NCI-H2196 treated with DMSO at 0.1 percent for 48 hours (cell line): Measurements from ENCODE around the gene GPA33.

Experiments
- DNase-seq: peaks from one replicate; lab custom pipeline; 2025; ENCODE audit not compliant: unreplicated experiment; lab: John Stamatoyannopoulos, UW

GPA33 gene

DNA sequence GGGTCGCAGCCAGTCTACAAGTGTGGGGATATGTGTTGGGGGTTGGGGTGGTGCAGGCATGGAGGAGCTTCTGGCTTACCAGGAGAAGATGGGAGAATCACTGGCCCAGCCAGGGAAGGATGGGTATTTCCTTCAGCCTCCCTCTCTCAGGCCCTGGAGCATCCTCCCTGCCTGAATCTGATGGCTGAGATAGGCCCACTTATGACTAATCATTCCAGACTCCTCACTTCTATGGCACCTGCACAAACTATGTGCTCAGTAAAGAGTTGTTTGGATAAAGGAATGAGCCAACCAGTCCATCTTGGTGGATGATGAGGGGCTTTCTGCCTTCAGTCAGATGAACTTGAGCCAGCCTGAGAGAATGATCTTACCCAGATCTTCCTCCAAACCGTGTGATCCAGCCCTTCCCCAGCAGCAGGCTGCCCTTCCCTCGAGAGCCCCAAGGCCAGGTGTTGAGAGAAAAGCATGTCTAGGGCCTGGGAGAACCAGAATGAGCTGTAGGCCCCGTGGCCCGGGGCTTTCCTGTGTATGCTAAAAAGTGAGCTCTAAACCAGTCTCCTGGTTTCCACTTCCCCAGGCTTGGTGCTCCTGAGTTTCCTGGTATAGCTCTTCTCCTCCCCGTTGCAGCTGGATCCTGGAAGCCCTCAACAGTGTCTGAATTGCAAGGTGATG lies 1.3 kb downstream of the GPA33 start:
- DNase-seq, result no peak

DNA sequence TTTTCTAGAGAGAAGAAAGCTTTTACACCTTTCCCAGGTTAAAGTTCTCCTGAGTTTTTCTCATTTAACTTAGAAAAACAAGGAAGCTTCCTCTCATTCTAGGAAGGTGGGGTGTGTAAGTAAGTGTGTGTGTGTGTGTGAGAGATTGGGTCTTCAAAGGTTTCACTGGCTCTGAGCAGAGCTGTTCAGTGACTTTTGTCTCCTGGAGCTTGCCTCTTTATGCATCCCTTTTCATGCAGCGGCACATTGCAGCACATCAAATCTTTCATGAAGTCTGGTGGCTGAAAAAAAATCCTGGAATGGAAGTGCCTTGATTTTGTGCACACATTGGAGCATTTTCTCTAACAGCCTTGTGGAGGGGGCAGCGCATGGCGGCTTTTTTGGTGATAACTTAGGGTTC lies 3.4 kb downstream of the GPA33 start:
- DNase-seq, result no peak

DNA sequence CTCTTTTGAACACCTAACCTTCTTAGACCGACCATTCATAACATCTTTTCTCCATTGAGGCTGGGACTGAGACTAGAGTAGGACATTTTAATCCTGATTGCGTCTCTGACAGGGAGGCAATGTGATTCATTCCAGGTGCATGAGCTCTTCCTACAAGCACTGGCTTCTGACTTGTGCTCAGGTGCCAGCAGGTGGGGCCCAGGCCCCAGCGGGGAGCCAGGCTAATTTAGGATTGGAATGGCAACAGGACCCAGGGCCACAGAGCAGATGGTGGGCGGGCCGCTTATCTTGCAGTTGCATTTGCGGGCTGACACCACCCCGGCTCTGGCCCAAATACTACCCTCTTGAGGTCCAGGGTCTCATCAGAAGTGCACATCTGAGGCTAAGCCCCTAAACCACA lies 4.1 kb downstream of the GPA33 start:
- DNase-seq, result no peak

DNA sequence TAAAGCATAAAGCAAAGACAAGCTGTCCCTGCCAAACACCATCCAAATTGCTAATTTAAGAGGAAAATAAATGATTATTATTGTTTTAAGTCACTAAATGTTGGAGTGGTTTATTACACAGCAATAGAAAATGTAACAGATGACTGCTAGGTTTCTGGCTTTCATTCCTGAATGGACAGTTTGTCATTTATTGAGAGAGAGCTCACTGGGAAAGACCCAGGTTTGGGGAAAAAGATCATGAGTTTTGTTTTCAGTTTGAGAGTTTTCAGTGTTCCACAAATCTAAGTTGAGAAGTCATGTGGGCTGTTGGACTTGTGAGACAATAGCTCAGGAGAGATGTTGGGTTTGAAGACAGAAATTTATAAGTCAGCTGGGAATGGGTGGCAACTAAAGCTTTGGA lies 5.4 kb downstream of the GPA33 start:
- DNase-seq, result no peak

- DNase-seq, result no peak
These were observed 6.3 kb downstream of the GPA33 start for GRCh38 chr1:167083871-167084270.

GRCh38 chr1:167083066-167083665 lies 7.0 kb downstream of the GPA33 start:
- no peak for DNase-seq

- no peak for DNase-seq
These were observed 7.6 kb downstream of the GPA33 start for GRCh38 chr1:167082511-167083027.

DNA sequence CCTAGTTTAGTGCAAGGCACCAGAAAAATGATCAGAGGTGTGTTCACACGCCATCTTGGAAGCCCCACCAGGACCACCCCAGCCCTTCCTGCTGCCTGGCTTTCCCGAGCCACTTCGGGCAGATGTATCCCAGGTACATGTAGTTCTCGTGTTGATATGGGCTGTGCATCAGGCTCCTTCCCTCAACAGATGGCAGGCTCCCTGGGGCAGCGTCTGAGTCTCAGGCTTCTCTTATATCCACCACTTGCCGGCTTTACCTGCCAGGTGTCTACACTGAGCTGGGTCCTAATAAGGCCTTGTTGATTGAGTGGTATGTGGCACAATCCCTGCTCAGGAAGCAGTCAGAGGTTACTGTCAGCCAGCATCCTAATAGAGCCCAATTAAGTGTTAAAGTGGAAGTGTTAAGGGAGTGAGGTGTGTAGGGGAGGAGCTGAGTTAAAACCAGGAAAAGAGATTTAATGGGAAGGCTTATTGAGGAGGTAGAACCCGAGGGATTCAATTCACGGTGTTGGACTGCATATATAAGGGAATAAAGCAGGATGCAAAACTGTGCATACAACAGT lies 8.5 kb downstream of the GPA33 start:
- no peak for DNase-seq

DNA sequence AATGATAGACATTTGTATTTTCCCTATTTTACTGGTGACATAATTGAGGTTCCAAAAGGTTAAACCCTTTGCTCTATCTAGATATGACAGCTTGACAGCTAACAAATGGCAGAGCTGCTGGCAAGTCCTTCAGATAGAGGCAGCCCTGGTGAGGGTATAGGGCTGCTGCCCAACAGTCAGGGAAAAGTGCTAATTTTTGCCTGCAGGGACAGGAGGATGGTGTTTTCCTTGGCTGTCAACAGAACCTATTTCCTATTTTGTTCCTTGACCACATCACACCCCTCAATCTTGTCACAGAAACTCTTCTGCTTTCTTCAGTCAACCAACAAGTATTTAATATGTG lies 12.3 kb downstream of the GPA33 start:
- no peak for DNase-seq

DNA sequence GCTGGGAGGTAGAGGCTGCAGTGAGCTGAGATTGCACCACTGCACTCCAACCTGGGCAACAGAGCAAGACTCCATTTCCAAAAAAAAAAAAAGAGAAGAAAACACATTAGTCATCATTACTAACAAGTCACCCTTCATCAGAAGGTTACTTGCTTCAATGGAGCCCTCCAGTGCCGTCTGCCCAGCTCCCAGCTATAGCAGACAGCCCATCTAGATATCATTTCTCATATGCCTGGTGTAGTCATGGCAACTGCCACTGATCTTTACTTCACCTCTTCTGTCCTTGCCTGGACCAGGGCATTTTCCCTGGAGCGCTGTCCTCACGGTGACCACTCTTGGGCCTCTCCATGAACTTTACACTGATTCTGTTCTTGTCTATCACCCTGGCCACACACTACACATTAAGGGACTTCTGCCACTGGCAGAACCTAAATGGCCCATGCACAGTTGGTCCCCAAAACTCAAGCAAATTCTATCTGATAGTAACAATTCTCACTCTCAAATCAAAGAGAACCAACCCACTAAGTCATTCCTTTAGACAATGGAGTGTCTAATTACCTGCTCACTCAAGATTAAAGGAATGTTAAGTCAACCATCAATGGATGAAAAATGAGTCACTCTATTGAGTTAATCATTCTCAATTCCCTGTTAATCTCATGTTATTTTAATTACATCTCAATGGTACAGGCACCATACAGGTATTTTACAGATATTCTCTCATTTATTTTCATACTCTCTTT lies 12.9 kb downstream of the GPA33 start:
- DNase-seq, result no peak

DNA sequence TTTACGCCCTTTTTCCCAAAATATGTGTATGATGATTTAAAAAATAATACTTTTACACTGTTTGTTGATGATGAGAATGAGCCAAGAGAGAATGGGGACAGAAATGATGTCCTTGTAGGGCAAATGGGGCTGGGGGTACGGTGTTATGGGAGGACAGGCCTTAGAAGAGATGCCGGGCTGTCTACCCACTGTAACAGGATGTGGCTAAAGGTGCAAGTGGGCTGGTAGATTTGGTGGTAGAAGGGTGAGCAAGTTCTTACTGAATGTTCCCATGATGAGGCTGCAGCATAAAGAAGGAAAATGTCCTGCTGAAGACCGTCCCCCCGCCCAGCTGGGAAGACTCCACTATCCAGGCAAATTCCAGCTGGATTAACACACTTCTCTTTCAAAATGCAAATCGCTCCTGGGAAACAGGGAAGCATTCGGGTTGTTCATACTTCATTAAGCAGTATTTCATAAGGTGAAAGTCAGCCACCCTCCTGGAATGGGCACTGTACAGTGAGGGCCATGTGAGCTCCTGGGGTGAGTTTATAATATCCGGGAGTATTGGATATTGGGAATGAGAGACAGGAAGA lies 14.0 kb downstream of the GPA33 start:
- DNase-seq, result no peak

- DNase-seq, result no peak
These were observed 18.9 kb downstream of the GPA33 start for GRCh38 chr1:167071286-167071685.

DNA sequence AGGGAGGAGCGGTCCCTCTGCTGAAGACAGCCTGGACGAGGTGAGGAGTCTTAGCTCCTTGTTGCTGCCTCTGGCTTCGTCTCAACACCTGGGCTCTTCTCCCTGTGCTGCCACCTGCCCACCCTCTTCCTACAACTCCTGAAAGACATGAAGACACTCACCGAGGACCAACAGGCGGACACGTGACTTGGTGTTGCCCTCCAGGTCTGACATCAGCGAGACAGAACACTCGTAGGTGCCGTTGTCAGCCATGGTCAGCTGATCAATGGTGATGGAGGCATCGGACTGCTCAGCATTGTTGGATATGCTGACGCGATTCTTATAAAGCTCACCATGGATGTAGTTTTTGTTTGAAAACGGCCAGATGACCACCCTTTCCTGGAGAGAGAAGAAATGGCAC lies 21.4 kb downstream of the GPA33 start:
- DNase-seq, result no peak

GRCh38 chr1:167067904-167068303 lies 22.3 kb downstream of the GPA33 start:
- DNase-seq, result no peak

DNA sequence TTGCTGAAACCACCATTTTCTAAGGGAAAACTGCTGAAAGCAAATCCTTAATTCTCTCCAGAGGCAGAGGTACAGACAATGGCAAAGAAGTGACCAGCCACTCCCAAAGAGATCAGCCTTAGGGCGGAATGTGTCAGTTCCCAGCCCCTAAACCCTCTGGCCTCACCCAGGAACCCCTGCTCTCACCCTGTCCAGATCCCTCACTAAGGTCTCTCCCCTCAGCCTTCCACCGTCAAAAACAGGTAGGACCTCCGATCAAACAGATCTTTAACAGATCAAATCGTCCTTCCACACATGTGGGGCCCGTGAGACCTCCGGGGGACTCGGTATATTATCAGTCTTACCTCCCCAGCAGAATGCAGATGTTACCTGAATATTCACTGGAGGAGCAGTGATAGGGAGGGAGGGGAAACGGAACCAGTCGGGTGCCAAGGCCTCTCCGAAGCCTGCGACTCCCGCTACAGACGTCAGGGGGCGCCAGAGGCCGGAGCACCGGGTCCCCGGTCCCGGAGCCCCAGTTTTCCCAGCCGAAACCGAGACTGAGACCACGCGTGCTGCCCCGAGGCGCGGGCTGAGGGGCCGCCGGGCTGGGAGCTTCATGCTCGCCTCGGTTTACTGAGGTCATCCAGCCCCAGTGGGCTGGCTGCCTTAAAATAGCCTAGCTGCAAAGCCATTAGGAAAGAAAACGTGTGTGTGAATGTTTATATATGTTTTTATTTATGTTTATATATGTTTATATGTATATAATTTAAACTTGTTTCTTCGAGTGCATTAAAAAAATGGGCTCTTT lies 23.6 kb downstream of the GPA33 start:
- peak; percentile 54 for DNase-seq

GRCh38 chr1:167065471-167065870 lies 24.7 kb downstream of the GPA33 start:
- DNase-seq, result no peak

GRCh38 chr1:167064621-167065020 lies 25.6 kb downstream of the GPA33 start:
- no peak for DNase-seq

GRCh38 chr1:167061073-167061464 lies 29.1 kb downstream of the GPA33 start:
- no peak for DNase-seq

DNA sequence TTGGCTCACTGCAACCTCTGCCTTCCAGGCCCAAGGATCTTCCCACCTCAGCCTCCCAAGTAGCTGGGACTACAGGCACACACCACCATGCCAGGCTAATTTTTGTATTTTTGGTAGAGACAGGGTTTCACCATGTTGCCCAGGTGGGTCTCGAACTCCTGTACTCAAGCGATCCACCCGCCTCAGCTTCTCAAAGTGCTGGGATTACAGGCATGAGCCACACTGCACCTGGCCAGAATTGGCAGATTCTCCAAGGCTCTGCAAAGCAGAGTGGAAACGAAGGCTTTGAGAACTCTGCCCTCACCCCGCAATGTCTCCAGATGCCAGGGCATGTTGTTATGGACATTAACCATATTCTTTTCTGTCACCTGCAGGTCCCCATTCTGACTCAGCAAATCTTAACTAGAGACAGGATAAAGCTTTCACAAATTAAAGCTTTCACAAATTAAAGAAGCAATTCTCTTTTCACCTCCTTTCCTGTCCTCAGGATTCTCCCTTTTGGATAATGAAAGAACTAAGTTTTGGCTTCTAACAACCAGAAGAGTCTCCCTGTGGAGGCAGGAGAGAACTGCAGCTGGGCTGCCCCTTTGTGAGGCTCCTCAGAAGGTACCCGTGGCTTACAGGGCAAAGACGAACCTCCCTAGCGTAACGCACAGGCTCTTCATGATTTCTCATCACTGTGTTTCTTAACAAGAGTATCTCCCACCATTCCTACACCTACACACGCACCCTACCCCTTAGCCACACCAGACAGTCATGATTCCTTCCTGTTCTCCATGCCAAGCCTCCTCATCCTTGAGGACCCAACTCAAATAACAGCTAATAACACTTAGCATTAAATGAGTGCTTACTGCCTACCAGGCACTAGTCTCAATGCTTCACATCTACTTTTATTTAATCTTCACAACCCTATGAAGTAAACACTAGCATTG lies 29.8 kb downstream of the GPA33 start:
- no peak for DNase-seq

- no peak for DNase-seq
These were observed 30.4 kb downstream of the GPA33 start for GRCh38 chr1:167059809-167060107.
